GM23248 (cell line): ENCODE results near the gene PELI2. TPM values are rescaled to one million over a fixed set of nuclear protein-coding genes. Genes with fewer than 3 reads are reported as not detected.

Source experiments
- DNase-seq: peaks from one replicate; pipeline ENCODE4 v3.0.0-alpha.2; 2015
- H2AFZ ChIP-seq: fragments of 200-600 bp; sonication (generic); 2 replicates; pipeline ENCODE4 v1.6.1; 2016; ENCODE audit warnings: antibody characterized with exemption
- H3F3A ChIP-seq: fragments of 200-600 bp; sonication (generic); 2 replicates; pipeline ENCODE4 v1.6.1; 2016; ENCODE audit warnings: mild to moderate bottlenecking, antibody characterized with exemption, mixed run types; ENCODE audit not compliant: insufficient read depth
- H3K27ac ChIP-seq: fragments of 200-600 bp; sonication (generic); 2 replicates; pipeline ENCODE4 v1.5.1; 2016; ENCODE audit warnings: mild to moderate bottlenecking
- H3K27me3 ChIP-seq: fragments of 200-600 bp; sonication (generic); replicated peaks from 2 replicates; pipeline ENCODE4 v1.6.1; 2016; ENCODE audit warnings: mild to moderate bottlenecking; ENCODE audit not compliant: insufficient read depth
- H3K36me3 ChIP-seq: fragments of 200-600 bp; sonication (generic); 2 replicates; pipeline ENCODE4 v1.6.1; 2016; ENCODE audit warnings: low read depth, mild to moderate bottlenecking
- H3K4me1 ChIP-seq: fragments of 200-600 bp; sonication (generic); 2 replicates; pipeline ENCODE4 v1.6.1; 2016; ENCODE audit warnings: mild to moderate bottlenecking; ENCODE audit not compliant: insufficient read depth
- H3K4me2 ChIP-seq: fragments of 200-600 bp; sonication (generic); one replicate; pipeline ENCODE4 v1.6.1; 2016; ENCODE audit warnings: mild to moderate bottlenecking; ENCODE audit not compliant: unreplicated experiment
- H3K4me3 ChIP-seq: fragments of 200-600 bp; sonication (generic); 2 replicates; pipeline ENCODE4 v1.5.1; 2016; ENCODE audit warnings: mild to moderate bottlenecking
- H3K79me2 ChIP-seq: fragments of 200-600 bp; sonication (generic); 2 replicates; pipeline ENCODE4 v1.6.1; 2016; ENCODE audit warnings: mild to moderate bottlenecking; ENCODE audit not compliant: insufficient read depth
- H3K9ac ChIP-seq: fragments of 200-600 bp; sonication (generic); 2 replicates; pipeline ENCODE4 v1.6.1; 2016; ENCODE audit warnings: mild to moderate bottlenecking
- H3K9me2 ChIP-seq: fragments of 200-600 bp; sonication (generic); 2 replicates; pipeline ENCODE4 v1.6.1; 2016; ENCODE audit warnings: mixed run types, mild to moderate bottlenecking, moderate library complexity; ENCODE audit not compliant: insufficient read depth
- H3K9me3 ChIP-seq: fragments of 200-600 bp; sonication (generic); one replicate; pipeline ENCODE4 v1.6.1; 2017; ENCODE audit warnings: low read depth
- H4K20me1 ChIP-seq: fragments of 200-600 bp; sonication (generic); 2 replicates; pipeline ENCODE4 v1.6.0; 2016; ENCODE audit not compliant: insufficient read depth
- EZH2 ChIP-seq: fragments of 200-600 bp; sonication (generic); IDR thresholded peaks from 2 replicates; pipeline ENCODE4 v1.6.1; 2018; ENCODE audit warnings: antibody characterized with exemption, mild to moderate bottlenecking; ENCODE audit not compliant: insufficient read depth, poor library complexity, severe bottlenecking
- EZH2phosphoT487 ChIP-seq: fragments of 200-600 bp; sonication (generic); IDR thresholded peaks from 2 replicates; pipeline ENCODE4 v1.6.1; 2018; ENCODE audit warnings: antibody characterized with exemption, moderate library complexity, mild to moderate bottlenecking, low read depth; ENCODE audit not compliant: insufficient read depth
- WGBS, 2 experiments: methylation state at CpG; one replicate each; pipeline ENCODE4 v1.1.6; 2015 to 2017; ENCODE audit warnings: low lambda C conversion rate in 2 of 2, low coverage in 1 of 2; ENCODE audit errors: missing lambda C conversion rate in 2 of 2; 5-methylcytosine and 5-hydroxymethylcytosine counted together
- in situ Hi-C: fragments of 300-500 bp; cut with MboI; formaldehyde crosslinking; loops from 2 replicates; pipeline ENCODE4 v1.15.0; 2020
- polyA plus RNA-seq: library from polyadenylated mRNA; unstranded; fragments of >200 nt; fragmentation: Nextera tagmentation; extraction: Ambion mirVana; gene quantifications from 2 replicates; pipeline ENCODE4 v1.2.1, GENCODE V29; 2016
- total RNA-seq: library from RNA; depleted of rRNA; stranded (reverse); fragments of >200 nt; shearing (Covaris generic); gene quantifications from 2 replicates; pipeline ENCODE4 v1.2.3, GENCODE V29; 2014

Gene PELI2
- total and polyA plus RNA-seq, 2 experiments from 2014 or later, result 1.2 to 1.3 TPM

- Histone ChIP-seq H2AFZ (0 out of 2 replicates have a peak overlapping the region, but pooled peaks have one; percentile 84), H3K27me3 (no peaks in the 10 kb centered on the region), H3K79me2 (no peaks in the 10 kb centered on the region), H3K9me3 (no peaks in the 10 kb centered on the region), H3K4me2 (no peak overlapping the region), H3K36me3 (no peaks in the 10 kb centered on the region), H3K4me3 (no peak overlapping the region), H3K9ac (no peak overlapping the region), H3F3A (0 out of 2 replicates have a peak, but pooled peaks cover 3% of the 10 kb centered on the region), H3K9me2 (no peaks in the 10 kb centered on the region), H3K4me1 (peaks cover 17% of the 10 kb centered on the region), H4K20me1 (no peaks in the 10 kb centered on the region), H3K27ac (no peak overlapping the region)
- 93 to 100% methylated on average over 1 of the region's 1 CpG for WGBS, 2 experiments
- no peak for DNase-seq
- in situ Hi-C loops, result loop anchor here (10.0 kb wide), 1 partner anchor 616 kb away; no protein-coding TSS in a partner anchor
- no peak for TF ChIP-seq EZH2phosphoT487
- no peak for TF ChIP-seq EZH2
Measured at GRCh38 chr14:56340932-56341331, 222.7 kb downstream of the PELI2 start.

DNA sequence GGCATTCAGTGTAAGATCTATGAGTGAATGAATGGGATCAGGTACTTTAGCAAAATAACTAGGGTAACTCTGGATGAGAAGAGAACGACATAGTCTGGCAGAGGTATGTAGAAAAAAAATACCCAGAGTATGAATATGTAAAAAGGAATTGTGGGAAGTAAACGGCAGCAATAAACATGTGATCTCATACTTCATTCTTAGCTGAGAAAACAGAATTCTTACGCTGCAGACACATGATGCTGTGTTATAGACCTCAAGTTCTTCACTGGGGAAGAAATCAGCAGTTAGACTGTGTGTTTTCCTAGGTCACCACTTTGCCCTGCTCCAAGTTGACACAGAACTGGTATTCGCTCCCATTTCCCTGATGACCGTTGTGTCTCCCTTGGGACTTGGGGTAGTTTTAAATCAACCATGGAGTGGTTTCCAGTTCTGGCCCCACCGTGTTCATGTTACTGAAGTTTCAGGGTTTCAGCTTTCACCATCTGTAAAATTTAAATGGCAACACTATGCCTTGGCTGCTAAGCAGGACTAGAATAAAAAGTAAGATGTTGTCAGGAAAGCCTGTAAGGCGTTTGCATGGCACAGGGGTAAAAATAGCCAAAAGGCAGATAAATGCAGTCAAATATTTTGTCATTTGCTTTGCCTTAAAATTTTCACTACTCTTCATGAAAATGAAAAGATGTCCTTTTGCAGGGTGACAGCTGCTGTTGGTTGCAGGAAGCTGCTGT, 223.7 kb downstream of the PELI2 start:
- in situ Hi-C loops, result loop anchor here (10.0 kb wide), 1 partner anchor 617 kb away; no protein-coding TSS in a partner anchor
- Histone ChIP-seq H2AFZ (peak overlapping the region; percentile 15; the same call in 1 of the 2 replicates), H3K27ac (no peak overlapping the region), H3K79me2 (no peaks in the 10 kb centered on the region), H3K36me3 (no peaks in the 10 kb centered on the region), H4K20me1 (no peaks in the 10 kb centered on the region), H3K9me3 (no peaks in the 10 kb centered on the region), H3F3A (0 out of 2 replicates have a peak, but pooled peaks cover 3% of the 10 kb centered on the region), H3K4me1 (peaks cover 17% of the 10 kb centered on the region), H3K27me3 (no peaks in the 10 kb centered on the region), H3K9me2 (no peaks in the 10 kb centered on the region), H3K9ac (no peak overlapping the region), H3K4me3 (no peak overlapping the region), H3K4me2 (no peak overlapping the region)
- peak; percentile 44 for DNase-seq
- no peak for TF ChIP-seq EZH2
- no peak for TF ChIP-seq EZH2phosphoT487
- 58 to 62% methylated on average over 7 of the region's 7 CpGs for WGBS, 2 experiments

DNA sequence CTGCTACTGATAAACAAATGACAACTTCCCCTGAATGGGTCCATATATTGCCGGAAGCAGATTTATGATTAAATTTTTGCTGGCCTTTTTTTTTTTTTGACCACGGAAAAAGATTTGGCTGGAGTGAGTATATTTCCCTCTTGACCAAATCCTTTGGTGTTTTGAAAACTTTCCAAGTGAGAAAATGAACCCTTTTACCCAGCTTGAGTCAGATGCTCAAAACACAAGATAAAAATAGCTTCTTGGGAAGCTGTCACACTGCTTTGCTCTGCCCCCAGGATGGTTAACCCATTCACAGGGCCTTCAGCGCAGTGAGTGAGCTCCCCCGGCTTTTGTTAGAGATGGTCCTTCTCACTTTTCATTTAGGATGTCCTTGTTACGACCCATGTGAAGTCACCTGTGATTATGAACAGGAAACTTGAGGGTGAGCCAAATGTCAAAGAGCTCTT, 224.3 kb downstream of the PELI2 start:
- Histone ChIP-seq H3K9me2 (no peaks in the 10 kb centered on the region), H3K27ac (no peak overlapping the region), H3K4me2 (no peak overlapping the region), H4K20me1 (no peaks in the 10 kb centered on the region), H3K9ac (no peak overlapping the region), H3K27me3 (no peaks in the 10 kb centered on the region), H3K79me2 (no peaks in the 10 kb centered on the region), H3K9me3 (no peaks in the 10 kb centered on the region), H3F3A (0 out of 2 replicates have a peak, but pooled peaks cover 3% of the 10 kb centered on the region), H3K4me1 (peaks cover 17% of the 10 kb centered on the region), H3K4me3 (no peak overlapping the region), H3K36me3 (no peaks in the 10 kb centered on the region), H2AFZ (peak overlapping the region; percentile 13; the same call in 1 of the 2 replicates)
- DNase-seq, result peak; percentile 70
- in situ Hi-C loops, result loop anchor here (10.0 kb wide), 1 partner anchor 618 kb away; no protein-coding TSS in a partner anchor
- 62 to 67% methylated on average over 5 of the region's 5 CpGs for WGBS, 2 experiments
- no peak for TF ChIP-seq EZH2phosphoT487

- Histone ChIP-seq H3K27me3 (no peaks in the 10 kb centered on the region), H3K4me1 (peaks cover 9% of the 10 kb centered on the region), H4K20me1 (no peaks in the 10 kb centered on the region), H3K9ac (no peak overlapping the region), H3F3A (0 out of 2 replicates have a peak, but pooled peaks cover 4% of the 10 kb centered on the region), H3K27ac (no peak overlapping the region), H3K4me2 (no peak overlapping the region), H3K9me3 (no peaks in the 10 kb centered on the region), H3K36me3 (no peaks in the 10 kb centered on the region), H3K9me2 (no peaks in the 10 kb centered on the region), H3K79me2 (no peaks in the 10 kb centered on the region), H3K4me3 (no peak overlapping the region), H2AFZ (no peak overlapping the region)
- TF ChIP-seq EZH2phosphoT487 (no peak), EZH2 (no peak)
- WGBS, 2 experiments, result 45 to 53% methylated on average over 1 of the region's 1 CpG
- in situ Hi-C loops, result loop anchor here (10.0 kb wide), 1 partner anchor 625 kb away; no protein-coding TSS in a partner anchor
- DNase-seq, result no peak
Measured at GRCh38 chr14:56349960-56350359, 231.7 kb downstream of the PELI2 start.
